SK-N-SH (cell line): Measurements from ENCODE around the gene HPCA.

Experiments used
- EP300 ChIP-seq, 2 experiments: IDR thresholded peaks; 2 replicates each; pipeline versions ENCODE4 v1.4.0 to v1.6.1; 2012; ENCODE audit warnings: borderline replicate concordance in 1 of 2, low read depth in 1 of 2, low read length in 1 of 2
- FOXJ3 ChIP-seq: sonication (generic); formaldehyde crosslinking; IDR thresholded peaks from 2 replicates; pipeline ENCODE4 v1.5.1; 2020; ENCODE audit warnings: mild to moderate bottlenecking, missing genetic modification reagents
- MEF2A ChIP-seq: IDR thresholded peaks from 2 replicates; pipeline ENCODE4 v1.4.0; 2012; ENCODE audit warnings: low read depth, borderline replicate concordance
- NRF1 ChIP-seq: IDR thresholded peaks from 2 replicates; pipeline ENCODE4 v1.6.1; 2012; ENCODE audit warnings: low read depth, mild to moderate bottlenecking, low read length
- RAD21 ChIP-seq: IDR thresholded peaks from 2 replicates; pipeline ENCODE4 v1.6.1; 2012; ENCODE audit warnings: mild to moderate bottlenecking, low read length
- SIN3A ChIP-seq: IDR thresholded peaks from 2 replicates; pipeline ENCODE4 v1.6.1; 2012; ENCODE audit warnings: low read depth, mild to moderate bottlenecking, low read length, moderate library complexity, borderline replicate concordance
- TAF1 ChIP-seq: IDR thresholded peaks from 2 replicates; pipeline ENCODE4 v1.6.1; 2012; ENCODE audit warnings: low read depth, mild to moderate bottlenecking, low read length, moderate library complexity, borderline replicate concordance
- TCF12 ChIP-seq: IDR thresholded peaks from 2 replicates; pipeline ENCODE4 v1.4.0; 2012
- TF ChIP-seq, protein P1 (sequence below): fragments of 200-600 bp; sonication (generic); IDR thresholded peaks from 2 replicates; pipeline ENCODE4 v1.6.1; 2017; ENCODE audit warnings: antibody characterized with exemption, mild to moderate bottlenecking, moderate library complexity
- TF ChIP-seq, protein P2 (sequence below): fragments of 150-350 bp; IDR thresholded peaks from 2 replicates; pipeline ENCODE4 v1.6.1; 2017; ENCODE audit warnings: antibody characterized with exemption, low read length, low read depth, borderline replicate concordance
- TF ChIP-seq, protein P3 (sequence below): IDR thresholded peaks from 2 replicates; pipeline ENCODE4 v1.6.1; 2012; ENCODE audit warnings: mild to moderate bottlenecking, low read depth, low read length, moderate library complexity

DNA sequence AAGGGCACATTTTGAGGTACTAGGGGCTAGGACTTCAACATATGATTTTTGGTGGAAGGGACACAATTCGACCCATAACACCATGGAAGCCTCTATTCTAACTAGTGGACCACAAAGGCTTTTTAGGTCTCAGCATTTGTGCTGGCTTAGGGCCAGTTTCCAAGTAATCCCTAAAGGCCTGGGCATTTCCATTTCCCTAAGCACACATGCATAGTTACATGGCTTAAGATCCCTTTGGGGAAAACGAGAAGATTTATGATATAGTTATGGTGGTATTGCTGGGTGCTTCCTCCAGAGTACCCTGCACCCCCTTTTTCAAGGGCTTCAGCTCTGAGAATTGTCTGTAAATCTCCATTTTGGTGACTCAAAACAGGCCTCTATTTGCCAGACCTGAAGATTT is 43.1 kb downstream of the HPCA start:
- TF ChIP-seq NRF1 (no peak), SIN3A (no peak), MEF2A (no peak), TAF1 (no peak), FOXJ3 (CRISPR knock-in tag) (no peak), TCF12 (no peak), EP300 (IDR thresholded peaks at IDR 0.05; ENCODE audit: borderline replicate concordance in 1 of 2, low read depth in 1 of 2, low read length in 1 of 2) (no peak), RAD21 (no peak)
- TF ChIP-seq, protein P1, sequence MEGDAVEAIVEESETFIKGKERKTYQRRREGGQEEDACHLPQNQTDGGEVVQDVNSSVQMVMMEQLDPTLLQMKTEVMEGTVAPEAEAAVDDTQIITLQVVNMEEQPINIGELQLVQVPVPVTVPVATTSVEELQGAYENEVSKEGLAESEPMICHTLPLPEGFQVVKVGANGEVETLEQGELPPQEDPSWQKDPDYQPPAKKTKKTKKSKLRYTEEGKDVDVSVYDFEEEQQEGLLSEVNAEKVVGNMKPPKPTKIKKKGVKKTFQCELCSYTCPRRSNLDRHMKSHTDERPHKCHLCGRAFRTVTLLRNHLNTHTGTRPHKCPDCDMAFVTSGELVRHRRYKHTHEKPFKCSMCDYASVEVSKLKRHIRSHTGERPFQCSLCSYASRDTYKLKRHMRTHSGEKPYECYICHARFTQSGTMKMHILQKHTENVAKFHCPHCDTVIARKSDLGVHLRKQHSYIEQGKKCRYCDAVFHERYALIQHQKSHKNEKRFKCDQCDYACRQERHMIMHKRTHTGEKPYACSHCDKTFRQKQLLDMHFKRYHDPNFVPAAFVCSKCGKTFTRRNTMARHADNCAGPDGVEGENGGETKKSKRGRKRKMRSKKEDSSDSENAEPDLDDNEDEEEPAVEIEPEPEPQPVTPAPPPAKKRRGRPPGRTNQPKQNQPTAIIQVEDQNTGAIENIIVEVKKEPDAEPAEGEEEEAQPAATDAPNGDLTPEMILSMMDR, result no peak
- TF ChIP-seq, protein P2, sequence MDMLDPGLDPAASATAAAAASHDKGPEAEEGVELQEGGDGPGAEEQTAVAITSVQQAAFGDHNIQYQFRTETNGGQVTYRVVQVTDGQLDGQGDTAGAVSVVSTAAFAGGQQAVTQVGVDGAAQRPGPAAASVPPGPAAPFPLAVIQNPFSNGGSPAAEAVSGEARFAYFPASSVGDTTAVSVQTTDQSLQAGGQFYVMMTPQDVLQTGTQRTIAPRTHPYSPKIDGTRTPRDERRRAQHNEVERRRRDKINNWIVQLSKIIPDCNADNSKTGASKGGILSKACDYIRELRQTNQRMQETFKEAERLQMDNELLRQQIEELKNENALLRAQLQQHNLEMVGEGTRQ, result no peak
- TF ChIP-seq, protein P3, sequence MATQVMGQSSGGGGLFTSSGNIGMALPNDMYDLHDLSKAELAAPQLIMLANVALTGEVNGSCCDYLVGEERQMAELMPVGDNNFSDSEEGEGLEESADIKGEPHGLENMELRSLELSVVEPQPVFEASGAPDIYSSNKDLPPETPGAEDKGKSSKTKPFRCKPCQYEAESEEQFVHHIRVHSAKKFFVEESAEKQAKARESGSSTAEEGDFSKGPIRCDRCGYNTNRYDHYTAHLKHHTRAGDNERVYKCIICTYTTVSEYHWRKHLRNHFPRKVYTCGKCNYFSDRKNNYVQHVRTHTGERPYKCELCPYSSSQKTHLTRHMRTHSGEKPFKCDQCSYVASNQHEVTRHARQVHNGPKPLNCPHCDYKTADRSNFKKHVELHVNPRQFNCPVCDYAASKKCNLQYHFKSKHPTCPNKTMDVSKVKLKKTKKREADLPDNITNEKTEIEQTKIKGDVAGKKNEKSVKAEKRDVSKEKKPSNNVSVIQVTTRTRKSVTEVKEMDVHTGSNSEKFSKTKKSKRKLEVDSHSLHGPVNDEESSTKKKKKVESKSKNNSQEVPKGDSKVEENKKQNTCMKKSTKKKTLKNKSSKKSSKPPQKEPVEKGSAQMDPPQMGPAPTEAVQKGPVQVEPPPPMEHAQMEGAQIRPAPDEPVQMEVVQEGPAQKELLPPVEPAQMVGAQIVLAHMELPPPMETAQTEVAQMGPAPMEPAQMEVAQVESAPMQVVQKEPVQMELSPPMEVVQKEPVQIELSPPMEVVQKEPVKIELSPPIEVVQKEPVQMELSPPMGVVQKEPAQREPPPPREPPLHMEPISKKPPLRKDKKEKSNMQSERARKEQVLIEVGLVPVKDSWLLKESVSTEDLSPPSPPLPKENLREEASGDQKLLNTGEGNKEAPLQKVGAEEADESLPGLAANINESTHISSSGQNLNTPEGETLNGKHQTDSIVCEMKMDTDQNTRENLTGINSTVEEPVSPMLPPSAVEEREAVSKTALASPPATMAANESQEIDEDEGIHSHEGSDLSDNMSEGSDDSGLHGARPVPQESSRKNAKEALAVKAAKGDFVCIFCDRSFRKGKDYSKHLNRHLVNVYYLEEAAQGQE, result no peak
